H1 (cell line): Measurements from ENCODE around the gene SAMD9L. TPM values are rescaled to one million over a fixed set of nuclear protein-coding genes. Genes with fewer than 3 reads are reported as not detected.

Source experiments
- CTCF ChIA-PET: fragments of 300-600 bp; sonication (Branson Sonifier 250); formaldehyde crosslinking; loops from one replicate; lab custom pipeline; 2021; ENCODE audit not compliant: partially characterized antibody; lab: Charles Lee
- POLR2A ChIA-PET: fragments of 300-600 bp; sonication (Branson Sonifier 250); formaldehyde crosslinking; loops from one replicate; lab custom pipeline; 2021; ENCODE audit warnings: inconsistent platforms; ENCODE audit not compliant: partially characterized antibody; lab: Charles Lee
- DNase-seq, 2 experiments: peaks; one replicate each; pipeline versions ENCODE4 v3.0.0 to v3.0.0-alpha.2; 2010 to 2022; ENCODE audit warnings: low spot score in 2 of 2, low read depth in 1 of 2, mixed read lengths in 1 of 2
- FAIRE-seq: peaks from 2 replicates; lab custom pipeline; 2011; peaks lifted over from hg19 to GRCh38; lab: Jason Lieb, UNC
- H2AFZ ChIP-seq: 2 replicates; pipeline ENCODE4 v1.8.1; 2012; ENCODE audit warnings: low read length, inconsistent platforms
- H2AK5ac ChIP-seq: 2 replicates; pipeline ENCODE4 v1.6.1; 2013; ENCODE audit warnings: low read depth, low read length
- H2BK120ac ChIP-seq: replicated peaks from 2 replicates; pipeline ENCODE3; 2013; ENCODE audit warnings: low read depth, low read length, inconsistent platforms
- H2BK12ac ChIP-seq: 2 replicates; pipeline ENCODE4 v1.6.1; 2013; ENCODE audit warnings: low read depth, low read length
- H2BK15ac ChIP-seq: 2 replicates; pipeline ENCODE4 v1.6.1; 2013; ENCODE audit warnings: low read length
- H2BK20ac ChIP-seq: 2 replicates; pipeline ENCODE4 v1.6.1; 2013; ENCODE audit warnings: low read length
- H2BK5ac ChIP-seq: 2 replicates; pipeline ENCODE4 v1.6.1; 2013; ENCODE audit warnings: low read depth, low read length
- H3K14ac ChIP-seq: 2 replicates; pipeline ENCODE4 v1.6.1; 2013; ENCODE audit warnings: inconsistent platforms; ENCODE audit not compliant: insufficient read length
- H3K18ac ChIP-seq: 2 replicates; pipeline ENCODE4 v1.6.1; 2013; ENCODE audit warnings: low read length; ENCODE audit errors: extremely low read depth
- H3K23ac ChIP-seq: 2 replicates; pipeline ENCODE4 v1.6.1; 2013; ENCODE audit warnings: inconsistent platforms; ENCODE audit not compliant: insufficient read length
- H3K23me2 ChIP-seq: 2 replicates; pipeline ENCODE4 v1.6.1; 2013; ENCODE audit warnings: low read depth, low read length
- H3K27ac ChIP-seq: 2 replicates; pipeline ENCODE4 v1.6.1; 2011; ENCODE audit warnings: low read depth, low read length, inconsistent platforms
- H3K27me3 ChIP-seq, 4 experiments: replicated peaks in 1 of 4; 1 replicate in 1 of 4; 2 replicates in 3 of 4; pipeline versions ENCODE4 v1.6.1 to v1.8.1; 2011 to 2013; ENCODE audit warnings: low read length in 3 of 4, mild to moderate bottlenecking in 3 of 4, inconsistent platforms in 2 of 4, mixed read lengths in 2 of 4, moderate library complexity in 1 of 4; ENCODE audit not compliant: control insufficient read depth in 3 of 4, insufficient read depth in 3 of 4; ENCODE audit errors: extremely low read depth in 1 of 4
- H3K36me3 ChIP-seq, 4 experiments: 2 replicates each; pipeline versions ENCODE4 v1.6.1 to v1.8.1; 2011 to 2013; ENCODE audit warnings: mild to moderate bottlenecking in 4 of 4, low read length in 3 of 4, moderate library complexity in 2 of 4, control low read depth in 1 of 4, inconsistent platforms in 1 of 4; ENCODE audit not compliant: insufficient read depth in 4 of 4, control insufficient read depth in 2 of 4
- H3K4ac ChIP-seq: replicated peaks from 2 replicates; pipeline ENCODE3; 2013; ENCODE audit warnings: low read length, low read depth, mixed read lengths, inconsistent platforms; ENCODE audit not compliant: insufficient read length
- H3K4me1 ChIP-seq, 4 experiments: replicated peaks in 1 of 4; 1 replicate in 1 of 4; 2 replicates in 3 of 4; pipeline versions ENCODE4 v1.6.1 to v1.8.1; 2011 to 2013; ENCODE audit warnings: low read length in 3 of 4, inconsistent platforms in 2 of 4, mixed read lengths in 1 of 4; ENCODE audit not compliant: insufficient read depth in 4 of 4, control insufficient read depth in 3 of 4
- H3K4me2 ChIP-seq, 2 experiments: 2 replicates each; pipeline versions ENCODE4 v1.6.1 to v1.8.1; 2011 to 2013; ENCODE audit warnings: low read depth in 2 of 2, low read length in 2 of 2, control low read depth in 1 of 2, inconsistent platforms in 1 of 2, mild to moderate bottlenecking in 1 of 2; ENCODE audit not compliant: insufficient read depth in 1 of 2
- H3K4me3 ChIP-seq, 4 experiments: fragments of 200-600, 300-600 bp in 1 of 4; sonication (generic), shearing (Covaris generic), sonication (Bioruptor Twin) in 1 of 4; 2 replicates each; pipeline versions ENCODE4 v1.5.1 to v1.8.1; 2011 to 2016; ENCODE audit warnings: low read length in 4 of 4, low read depth in 3 of 4, control low read depth in 2 of 4, inconsistent platforms in 2 of 4, mild to moderate bottlenecking in 2 of 4, mixed read lengths in 1 of 4, moderate library complexity in 1 of 4; ENCODE audit not compliant: insufficient read depth in 2 of 4; ENCODE audit errors: extremely low read depth in 1 of 4
- H3K56ac ChIP-seq: replicated peaks from 2 replicates; pipeline ENCODE3; 2013; ENCODE audit warnings: low read depth, mild to moderate bottlenecking, mixed read lengths, low read length, inconsistent platforms; ENCODE audit not compliant: insufficient read length
- H3K79me1 ChIP-seq: 2 replicates; pipeline ENCODE4 v1.6.1; 2013; ENCODE audit warnings: low read depth, low read length, control low read depth
- H3K79me2 ChIP-seq, 2 experiments: 2 replicates each; pipeline versions ENCODE4 v1.6.1 to v1.8.1; 2012 to 2013; ENCODE audit warnings: low read length in 2 of 2, mild to moderate bottlenecking in 2 of 2, inconsistent platforms in 1 of 2; ENCODE audit not compliant: insufficient read depth in 2 of 2, control insufficient read depth in 1 of 2
- H3K9ac ChIP-seq, 4 experiments: replicated peaks in 1 of 4; 1 replicate in 1 of 4; 2 replicates in 3 of 4; pipeline versions ENCODE4 v1.6.1 to v1.8.1; 2011 to 2013; ENCODE audit warnings: low read depth in 3 of 4, low read length in 3 of 4, control low read depth in 2 of 4, mild to moderate bottlenecking in 2 of 4, moderate library complexity in 2 of 4, inconsistent platforms in 1 of 4; ENCODE audit errors: extremely low read depth in 1 of 4
- H3K9me3 ChIP-seq, 2 experiments: 2 replicates each; pipeline versions ENCODE4 v1.6.1 to v1.8.1; 2012 to 2013; ENCODE audit warnings: mild to moderate bottlenecking in 2 of 2, moderate library complexity in 2 of 2, control low read depth in 1 of 2, inconsistent platforms in 1 of 2, low read depth in 1 of 2, low read length in 1 of 2, mixed read lengths in 1 of 2; ENCODE audit not compliant: insufficient read depth in 2 of 2
- H4K20me1 ChIP-seq, 2 experiments: replicated peaks in 1 of 2; 2 replicates each; pipeline versions ENCODE3 to v1.8.1; 2011 to 2013; ENCODE audit warnings: inconsistent platforms in 2 of 2, low read length in 2 of 2, mild to moderate bottlenecking in 1 of 2; ENCODE audit not compliant: insufficient read depth in 2 of 2, control insufficient read depth in 1 of 2
- H4K5ac ChIP-seq: 2 replicates; pipeline ENCODE4 v1.6.1; 2013; ENCODE audit warnings: low read length, low read depth, mixed read lengths, inconsistent platforms; ENCODE audit not compliant: insufficient read length
- H4K8ac ChIP-seq: 2 replicates; pipeline ENCODE4 v1.8.0; 2013; ENCODE audit warnings: mild to moderate bottlenecking, moderate library complexity, low read length, inconsistent platforms; ENCODE audit not compliant: insufficient read depth; ENCODE audit errors: extremely low read depth
- H4K91ac ChIP-seq: replicated peaks from 2 replicates; pipeline ENCODE3; 2013; ENCODE audit warnings: low read length, mixed read lengths, inconsistent platforms; ENCODE audit not compliant: insufficient read length
- BRCA1 ChIP-seq: IDR thresholded peaks from 2 replicates; pipeline ENCODE4 v1.6.1; 2012; ENCODE audit warnings: low read depth, low read length, improper control_type of control experiment
- CBX5 ChIP-seq: fragments of 300-800, 300-1000 bp; sonication (generic); IDR thresholded peaks from 2 replicates; pipeline ENCODE4 v1.7.1; 2016; ENCODE audit warnings: antibody characterized with exemption, low read length, low read depth
- CBX8 ChIP-seq: fragments of 300-800, 300-1000 bp; sonication (generic); IDR thresholded peaks from 2 replicates; pipeline ENCODE4 v1.7.1; 2016; ENCODE audit warnings: low read depth, low read length, borderline replicate concordance
- HDAC6 ChIP-seq: IDR thresholded peaks from one replicate; pipeline ENCODE4 v1.7.1; 2012; ENCODE audit warnings: low read depth, mild to moderate bottlenecking, inconsistent platforms, low read length, moderate library complexity
- KDM4A ChIP-seq: IDR thresholded peaks from one replicate; pipeline ENCODE4 v1.7.1; 2012; ENCODE audit warnings: low read depth, mild to moderate bottlenecking, moderate library complexity, low read length, inconsistent platforms; ENCODE audit not compliant: severe bottlenecking
- KDM5A ChIP-seq: fragments of 200-600 bp; IDR thresholded peaks from 2 replicates; pipeline ENCODE4 v1.7.1; 2012; ENCODE audit warnings: mild to moderate bottlenecking, low read length, inconsistent platforms, mixed read lengths
- RBBP5 ChIP-seq: IDR thresholded peaks from 2 replicates; pipeline ENCODE4 v1.7.1; 2012; ENCODE audit warnings: low read depth, mild to moderate bottlenecking, inconsistent platforms, low read length, moderate library complexity, borderline replicate concordance
- SIN3A ChIP-seq, 2 experiments: IDR thresholded peaks in 1 of 2; conservative IDR thresholded peaks in 1 of 2; 2 replicates each; pipeline ENCODE4 v1.6.1; 2011 to 2012; ENCODE audit warnings: low read length in 2 of 2, improper control_type of control experiment in 1 of 2, low read depth in 1 of 2, mild to moderate bottlenecking in 1 of 2
- SIX5 ChIP-seq: IDR thresholded peaks from 2 replicates; pipeline ENCODE4 v1.6.1; 2011; ENCODE audit warnings: mild to moderate bottlenecking, low read depth, low read length
- SP4 ChIP-seq: IDR thresholded peaks from 2 replicates; pipeline ENCODE4 v1.6.1; 2012; ENCODE audit warnings: low read length, inconsistent platforms
- TAF1 ChIP-seq: IDR thresholded peaks from 2 replicates; pipeline ENCODE4 v1.6.1; 2011; ENCODE audit warnings: mild to moderate bottlenecking, low read depth, low read length
- TEAD4 ChIP-seq: IDR thresholded peaks from 2 replicates; pipeline ENCODE4 v1.6.1; 2012; ENCODE audit warnings: low read depth, low read length, inconsistent platforms, mixed read lengths
- WGBS, 2 experiments: shearing (Covaris generic) in 1 of 2; methylation state at CpG; one replicate each; pipeline versions ENCODE4 v1.1.6 to v1.1.7; 2013 to 2015; ENCODE audit warnings: low lambda C conversion rate in 2 of 2, mixed read lengths in 2 of 2, inconsistent platforms in 1 of 2, low coverage in 1 of 2, missing lambda C conversion rate in 1 of 2; ENCODE audit not compliant: insufficient replicate concordance in 2 of 2, insufficient coverage in 1 of 2, insufficient read length in 1 of 2; ENCODE audit errors: extremely low coverage in 1 of 2, missing lambda C conversion rate in 1 of 2; 5-methylcytosine and 5-hydroxymethylcytosine counted together
- polyA plus RNA-seq, 7 experiments: library from polyadenylated mRNA; depleted of rRNA in 3 of 7; stranded (reverse) in 5 of 7; unstranded in 2 of 7; fragments of >200 nt in 5 of 7; fragments of 200-250 nt in 2 of 7; gene quantifications; 1 replicate in 5 of 7; 2 replicates in 1 of 7; 4 replicates in 1 of 7; pipeline versions ENCODE4 v1.2.1 to v1.2.3, GENCODE V29; 2011 to 2013; ENCODE audit warnings: missing spikeins in 2 of 7, mixed read lengths in 2 of 7
- total RNA-seq: library from RNA; stranded (reverse); fragmentation: NEBNext Ultra II Directional; extraction: Animal tissue kit (Norgen Biotek cat#: 25700); gene quantifications from 2 replicates; pipeline ENCODE4 v1.2.1, GENCODE V29; 2021
- TF ChIP-seq, protein P1 (sequence below): IDR thresholded peaks from 2 replicates; pipeline ENCODE4 v1.6.1; 2012; ENCODE audit warnings: low read length, inconsistent platforms

Gene SAMD9L
- total and polyA plus RNA-seq, 2 of the 8 experiments (the other 6 are each of a cell fraction or from before 2014, with no cell fraction given) = not detected

DNA sequence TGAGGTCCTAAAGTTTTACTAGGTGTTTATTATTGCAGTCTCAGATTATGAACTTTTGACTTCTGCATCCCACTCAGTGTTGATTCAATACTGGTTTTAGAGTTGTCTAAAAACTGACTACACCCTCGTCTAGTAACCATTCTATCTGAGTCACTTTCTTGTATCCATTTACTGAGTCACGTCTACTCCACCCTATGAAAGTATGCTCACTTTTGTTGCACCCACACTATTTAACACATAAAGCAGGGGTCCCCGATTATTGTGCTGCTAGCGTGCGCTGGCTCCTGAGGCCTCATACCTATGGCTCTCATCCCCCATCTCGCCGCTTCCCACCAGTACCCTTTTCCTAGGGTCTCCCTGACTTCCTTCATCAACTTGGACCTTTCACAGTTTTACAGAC is 32.4 kb downstream of the SAMD9L start:
- H2AFZ ChIP-seq = no peak overlapping the region
- no peaks in the 10 kb centered on the region for H3K79me2 ChIP-seq
- CTCF ChIA-PET = no interaction called here
- no peak overlapping the region for H4K91ac ChIP-seq
- no peak overlapping the region for H4K8ac ChIP-seq
- no peak overlapping the region for H2BK120ac ChIP-seq
- POLR2A ChIA-PET = no interaction called here
- no peak overlapping the region for H3K18ac ChIP-seq
- no peak overlapping the region for H2BK15ac ChIP-seq
- no peaks in the 10 kb centered on the region for H3K9me3 ChIP-seq
- no peak overlapping the region for H3K4ac ChIP-seq
- H3K27me3 ChIP-seq = no peaks in the 10 kb centered on the region
- FAIRE-seq (no peak), DNase-seq (no peak)
- no peaks in the 10 kb centered on the region for H3K4me1 ChIP-seq
- 88% methylated on average over 7 of the region's 7 CpGs; no CpG with 5 or more reads in 1 of the 2 experiments for WGBS, 2 experiments
- H3K4me2 ChIP-seq = no peak overlapping the region
- H3K9ac ChIP-seq = no peak overlapping the region
- no peak overlapping the region for H2BK20ac ChIP-seq
- H4K20me1 ChIP-seq = no peaks in the 10 kb centered on the region
- H3K56ac ChIP-seq = no peak overlapping the region
- no peaks in the 10 kb centered on the region for H3K79me1 ChIP-seq
- no peaks in the 10 kb centered on the region for H3K23me2 ChIP-seq
- H3K23ac ChIP-seq = no peak overlapping the region
- TF ChIP-seq KDM4A = no peak
- TF ChIP-seq SIN3A (conservative IDR thresholded peaks at IDR 0.05 in 1 of 2, IDR thresholded peaks at IDR 0.05 in 1 of 2; ENCODE audit: low read depth in 1 of 2, low read length in 2 of 2) = no peak
- TF ChIP-seq SP4 = no peak
- TF ChIP-seq HDAC6 = no peak
- TF ChIP-seq BRCA1 = no peak
- no peak for TF ChIP-seq CBX5
- no peak for TF ChIP-seq CBX8
- TF ChIP-seq, protein P1, sequence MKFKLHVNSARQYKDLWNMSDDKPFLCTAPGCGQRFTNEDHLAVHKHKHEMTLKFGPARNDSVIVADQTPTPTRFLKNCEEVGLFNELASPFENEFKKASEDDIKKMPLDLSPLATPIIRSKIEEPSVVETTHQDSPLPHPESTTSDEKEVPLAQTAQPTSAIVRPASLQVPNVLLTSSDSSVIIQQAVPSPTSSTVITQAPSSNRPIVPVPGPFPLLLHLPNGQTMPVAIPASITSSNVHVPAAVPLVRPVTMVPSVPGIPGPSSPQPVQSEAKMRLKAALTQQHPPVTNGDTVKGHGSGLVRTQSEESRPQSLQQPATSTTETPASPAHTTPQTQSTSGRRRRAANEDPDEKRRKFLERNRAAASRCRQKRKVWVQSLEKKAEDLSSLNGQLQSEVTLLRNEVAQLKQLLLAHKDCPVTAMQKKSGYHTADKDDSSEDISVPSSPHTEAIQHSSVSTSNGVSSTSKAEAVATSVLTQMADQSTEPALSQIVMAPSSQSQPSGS = no peak
- TF ChIP-seq RBBP5 = no peak
- TF ChIP-seq TEAD4 = no peak
- TF ChIP-seq TAF1 = no peak
- TF ChIP-seq KDM5A = no peak
- TF ChIP-seq SIX5 = no peak
- no peak overlapping the region for H2BK5ac ChIP-seq
- no peak overlapping the region for H3K14ac ChIP-seq
- no peak overlapping the region for H3K27ac ChIP-seq
- no peak overlapping the region for H3K4me3 ChIP-seq
- no peak overlapping the region for H2AK5ac ChIP-seq
- no peak overlapping the region for H2BK12ac ChIP-seq
- no peak overlapping the region for H4K5ac ChIP-seq
- H3K36me3 ChIP-seq = no peaks in the 10 kb centered on the region
